Islet of Langerhans (tissue), 1 donor: ENCODE measurements around the gene KIAA0232.

ENCODE experiments used
- FAIRE-seq: peaks from one replicate; lab custom pipeline; 2011; peaks lifted over from hg19 to GRCh38; lab: Jason Lieb, UNC

Gene KIAA0232

DNA sequence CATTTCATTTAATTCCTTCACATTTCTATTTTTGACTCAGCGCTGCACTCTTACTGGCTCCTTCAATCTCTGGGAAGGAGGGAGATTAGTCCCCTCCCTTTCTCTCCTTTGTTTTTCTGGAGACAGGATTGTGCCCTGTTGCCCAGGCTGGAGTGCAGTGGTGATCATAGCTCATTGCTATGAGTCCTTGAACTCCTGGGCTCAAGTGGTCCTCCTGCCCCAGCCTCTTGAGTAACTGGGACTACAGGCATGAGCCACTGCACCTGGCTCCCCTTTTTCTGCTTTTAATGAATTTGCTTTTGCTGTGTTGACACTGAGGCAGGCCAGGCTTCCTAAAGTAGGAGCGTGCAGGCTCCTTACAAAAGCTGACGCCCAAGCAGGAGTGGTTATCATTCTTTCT is 137.6 kb downstream of the KIAA0232 start:
- FAIRE-seq = no peak

DNA sequence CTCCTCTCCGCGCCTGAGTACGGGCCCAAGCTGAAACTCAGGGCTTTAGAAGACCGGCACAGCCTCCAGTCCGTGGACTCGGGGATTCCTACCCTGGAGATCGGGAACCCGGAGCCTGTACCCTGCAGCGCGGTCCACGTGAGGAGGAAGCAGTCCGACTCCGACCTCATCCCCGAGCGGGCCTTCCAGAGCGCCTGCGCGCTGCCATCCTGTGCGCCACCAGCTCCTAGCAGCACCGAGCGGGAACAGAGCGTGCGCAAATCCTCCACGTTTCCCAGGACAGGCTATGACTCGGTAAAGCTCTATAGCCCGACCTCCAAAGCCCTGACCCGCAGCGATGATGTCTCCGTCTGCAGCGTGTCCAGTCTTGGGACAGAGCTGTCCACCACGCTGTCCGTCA is 141.0 kb downstream of the KIAA0232 start:
- no peak for FAIRE-seq

DNA sequence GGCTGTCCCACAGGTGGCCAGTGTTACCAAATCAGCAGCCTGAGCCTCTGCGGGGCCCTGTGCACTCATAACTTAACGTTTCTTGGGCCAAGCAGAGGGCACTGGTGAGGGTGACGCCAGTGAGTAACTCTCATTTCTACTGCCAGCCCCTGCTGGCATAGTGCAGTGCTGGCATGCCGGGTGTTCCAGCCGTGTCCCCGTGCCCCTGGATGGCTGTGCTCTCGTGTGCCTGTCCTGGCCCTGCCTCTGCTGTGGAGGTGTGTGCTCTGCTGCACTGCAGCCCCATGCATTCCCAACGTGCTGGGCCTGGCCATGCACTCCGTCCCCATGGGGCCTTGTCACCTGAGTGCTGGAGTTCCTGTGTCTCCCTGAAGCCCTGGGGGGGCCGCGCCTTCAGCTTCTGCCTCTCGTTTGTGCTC is 141.8 kb downstream of the KIAA0232 start:
- FAIRE-seq = no peak

DNA sequence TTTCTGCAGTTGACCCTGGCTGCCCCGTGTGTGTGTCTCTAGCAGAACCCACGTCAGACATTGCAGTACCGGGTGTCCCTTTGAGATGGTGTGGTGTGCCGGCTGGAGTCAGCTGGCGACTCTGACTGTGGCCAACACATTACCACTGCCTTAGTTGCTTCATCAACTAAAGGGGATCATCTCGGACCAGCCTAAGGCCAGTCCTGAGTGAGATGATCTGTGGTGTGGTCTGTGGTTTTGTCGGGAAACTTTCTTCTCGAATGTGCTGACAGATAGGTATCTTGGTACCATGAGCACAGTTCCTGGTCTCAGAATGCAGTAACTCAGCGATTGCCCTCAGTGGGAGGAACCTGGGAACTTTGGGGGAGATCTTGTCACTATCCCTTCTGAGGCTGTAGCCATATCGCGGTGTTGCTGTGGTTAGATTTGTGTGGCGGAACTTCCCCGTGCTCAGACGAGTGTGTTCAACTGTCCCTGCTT is 142.9 kb downstream of the KIAA0232 start:
- FAIRE-seq = no peak

DNA sequence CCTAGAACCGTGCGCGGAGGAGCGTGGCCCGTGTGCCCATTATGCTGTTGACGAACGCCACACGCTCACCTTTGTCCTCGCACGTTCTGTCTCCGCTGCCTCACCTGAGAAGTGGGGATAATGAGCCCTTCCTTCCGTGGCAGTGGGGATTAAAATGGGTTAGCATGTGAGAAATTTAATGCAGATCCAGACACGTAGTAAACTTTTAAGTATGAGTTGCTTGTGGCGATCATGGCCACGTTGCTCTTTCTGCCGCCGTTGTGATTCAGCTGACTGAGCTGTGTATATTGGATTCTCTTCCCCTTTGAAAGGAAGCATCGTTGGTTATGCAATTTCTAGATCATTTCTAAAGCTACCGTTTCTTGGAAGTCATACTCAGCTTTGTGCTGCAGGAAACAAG is 143.6 kb downstream of the KIAA0232 start:
- FAIRE-seq = no peak

DNA sequence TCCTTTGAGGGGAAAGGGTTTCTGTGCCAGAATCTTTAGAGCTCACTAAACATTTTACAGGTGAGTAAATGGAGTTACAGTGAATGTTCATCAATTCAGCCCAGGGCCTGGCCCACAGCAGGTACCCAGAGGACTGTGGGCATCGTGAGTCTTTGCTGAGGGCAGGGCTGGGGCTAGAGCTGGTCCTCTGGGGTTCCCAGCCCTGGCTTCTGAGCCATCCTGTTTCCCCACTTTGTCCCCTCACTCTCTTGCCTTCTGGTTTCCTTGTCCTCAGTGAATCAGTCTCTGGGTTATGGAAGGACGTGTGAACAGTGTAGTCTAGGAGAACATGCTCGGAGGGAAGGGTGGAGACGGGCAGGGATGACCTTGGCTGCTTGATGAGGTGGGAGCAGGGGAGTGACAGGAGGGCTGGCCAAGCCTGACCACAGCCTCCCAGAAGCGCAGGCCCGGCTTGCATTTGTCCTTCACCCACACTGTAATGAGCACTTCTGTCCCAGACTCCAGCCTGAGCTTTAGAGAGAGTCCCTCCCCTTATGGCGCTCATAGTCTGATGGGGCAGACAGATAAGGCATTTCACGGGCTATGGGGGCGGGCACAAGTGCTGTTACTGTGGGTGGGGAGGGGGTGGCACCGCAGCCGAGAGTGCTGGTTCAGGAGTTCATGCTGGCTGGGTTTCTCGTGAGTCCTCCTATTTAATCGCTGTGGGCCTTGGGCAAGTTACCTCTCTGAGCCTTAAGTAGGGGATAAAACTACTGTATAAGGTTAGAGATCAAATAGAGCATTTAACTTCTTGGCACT is 144.4 kb downstream of the KIAA0232 start:
- no peak for FAIRE-seq

DNA sequence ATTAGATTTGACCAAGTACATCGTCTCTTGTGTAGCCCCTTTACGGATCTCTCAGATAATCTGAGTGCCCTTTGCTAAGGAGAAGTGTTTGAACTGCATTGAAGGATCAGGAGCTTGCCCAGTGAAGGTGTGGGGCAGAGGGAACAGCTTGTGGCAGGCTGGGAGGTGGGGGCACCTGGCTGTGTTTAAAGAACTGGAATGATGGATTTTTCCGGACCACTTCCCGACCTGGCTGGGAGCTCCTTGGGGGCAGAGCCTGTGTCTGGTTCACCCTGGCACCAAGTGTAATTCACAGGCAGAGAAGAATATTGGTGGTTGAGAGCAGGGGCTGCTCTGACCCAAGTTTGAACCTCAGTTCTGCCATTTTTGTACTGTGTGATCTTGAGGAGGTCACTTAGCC is 145.6 kb downstream of the KIAA0232 start:
- FAIRE-seq = no peak

DNA sequence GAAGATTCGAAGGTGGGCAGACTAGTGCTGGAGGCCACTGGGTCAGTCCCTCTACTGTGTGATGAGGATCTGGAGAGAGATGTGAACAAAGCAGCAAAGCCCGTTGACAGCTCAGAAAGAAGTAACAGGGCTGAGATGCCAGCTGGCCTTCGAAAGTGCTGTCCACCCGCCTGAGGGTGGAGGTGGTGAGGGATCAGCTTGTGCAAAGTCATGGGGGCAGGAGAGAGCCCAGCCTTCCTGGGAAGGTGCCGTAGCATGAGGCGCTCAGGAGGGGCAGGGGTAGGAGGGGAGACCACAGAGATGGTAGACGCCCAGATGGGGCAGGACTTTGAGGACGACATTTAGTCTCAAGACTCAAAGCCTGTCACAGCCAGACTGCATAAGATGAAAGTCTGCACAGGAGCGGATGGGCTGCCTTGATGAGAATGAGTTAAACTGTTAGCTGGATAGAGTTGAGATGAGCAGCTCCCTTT is 146.8 kb downstream of the KIAA0232 start:
- no peak for FAIRE-seq

DNA sequence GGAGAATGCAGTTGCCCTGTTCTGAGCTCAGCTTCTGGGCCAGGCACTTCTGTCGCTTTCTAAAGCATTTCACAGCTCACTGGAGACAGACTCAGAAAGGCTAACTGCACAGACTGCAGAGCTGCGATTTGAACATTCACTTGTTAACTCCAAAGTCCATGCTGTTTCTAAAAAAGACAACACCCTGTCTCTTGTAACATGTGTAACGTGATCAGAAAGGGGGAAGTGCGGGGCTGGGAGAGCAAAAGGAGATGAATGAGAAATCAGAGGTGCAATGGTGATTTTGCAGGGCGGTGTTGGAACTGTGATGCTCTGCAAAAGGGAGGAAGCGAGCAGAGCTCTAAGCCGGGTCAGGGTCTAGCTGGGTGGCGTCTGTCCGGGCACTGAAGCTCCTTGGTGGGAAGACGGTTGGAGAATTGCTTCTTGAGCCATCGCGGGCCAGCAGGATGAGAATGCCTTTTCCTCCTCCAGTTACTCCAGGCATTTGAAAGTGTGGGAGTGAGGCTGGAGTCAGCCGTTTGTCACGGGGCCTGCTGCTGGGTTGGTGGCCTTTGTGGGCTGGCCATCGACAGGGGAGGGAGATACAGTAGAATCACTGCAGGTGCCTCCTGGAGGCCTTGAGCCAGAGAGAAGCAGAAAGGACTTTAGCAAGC is 147.4 kb downstream of the KIAA0232 start:
- no peak for FAIRE-seq

DNA sequence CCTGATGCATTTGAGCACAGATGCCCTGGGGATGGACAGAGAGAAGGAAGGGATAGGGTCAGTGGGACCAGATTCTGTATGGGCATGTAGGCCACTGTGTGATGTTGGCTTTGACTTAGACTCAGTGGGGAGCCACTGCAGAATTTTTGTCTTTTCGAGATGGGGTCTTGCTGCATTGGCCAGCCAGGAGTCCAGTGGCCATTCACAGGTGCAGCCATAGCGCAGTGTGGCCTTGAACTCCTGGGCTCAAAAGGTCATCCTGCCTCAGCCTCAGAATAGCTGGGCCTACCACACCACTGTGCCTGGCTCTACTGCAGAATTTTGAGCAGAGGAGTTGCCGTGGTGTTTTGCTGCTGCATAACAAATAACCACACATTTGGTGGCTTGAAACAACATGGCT is 149.9 kb downstream of the KIAA0232 start:
- FAIRE-seq = no peak

DNA sequence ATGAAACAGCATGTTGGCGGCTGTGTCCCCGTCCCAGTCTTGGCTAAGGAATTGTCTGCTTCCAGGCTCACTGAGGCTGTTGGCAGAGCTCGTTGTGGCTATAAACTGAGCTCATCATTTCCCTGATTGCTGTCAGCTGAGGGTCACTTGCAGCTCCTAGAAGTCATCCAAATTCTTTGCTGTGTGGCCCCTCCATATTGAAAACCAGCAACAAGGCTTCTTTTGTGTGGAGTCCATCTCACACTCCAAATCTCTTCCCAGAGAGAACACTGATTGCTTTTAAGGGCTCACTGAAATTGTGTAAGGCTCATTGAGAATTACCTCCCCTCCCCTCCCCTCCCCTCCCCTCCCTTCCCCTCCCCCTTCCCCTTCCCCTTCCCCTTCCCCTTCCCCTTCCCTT is 150.4 kb downstream of the KIAA0232 start:
- no peak for FAIRE-seq
